KOPT-K1 (cell line): ENCODE results near the gene APC2.
"Not testable (repeated sequence)": the region's sequence is repeated elsewhere in the genome, so short reads cannot be mapped to it uniquely, and the experiment has no call there.

Source experiments
- H3K27ac ChIP-seq: fragments of 200-600 bp; sonication (generic); 2 replicates; pipeline ENCODE4 v1.5.1; 2016; ENCODE audit warnings: antibody characterized with exemption, mild to moderate bottlenecking, low read depth, low read length; ENCODE audit not compliant: poor library complexity, severe bottlenecking
- H3K36me3 ChIP-seq: fragments of 200-600 bp; sonication (generic); 2 replicates; pipeline ENCODE4 v1.5.1; 2017; ENCODE audit warnings: antibody characterized with exemption, mild to moderate bottlenecking, low read length, moderate library complexity; ENCODE audit not compliant: insufficient read depth
- H3K9me3 ChIP-seq: fragments of 200-600 bp; sonication (generic); 2 replicates; pipeline ENCODE4 v1.5.1; 2017; ENCODE audit warnings: antibody characterized with exemption, low read length, mild to moderate bottlenecking; ENCODE audit not compliant: insufficient read depth, poor library complexity, severe bottlenecking

The APC2 gene

DNA sequence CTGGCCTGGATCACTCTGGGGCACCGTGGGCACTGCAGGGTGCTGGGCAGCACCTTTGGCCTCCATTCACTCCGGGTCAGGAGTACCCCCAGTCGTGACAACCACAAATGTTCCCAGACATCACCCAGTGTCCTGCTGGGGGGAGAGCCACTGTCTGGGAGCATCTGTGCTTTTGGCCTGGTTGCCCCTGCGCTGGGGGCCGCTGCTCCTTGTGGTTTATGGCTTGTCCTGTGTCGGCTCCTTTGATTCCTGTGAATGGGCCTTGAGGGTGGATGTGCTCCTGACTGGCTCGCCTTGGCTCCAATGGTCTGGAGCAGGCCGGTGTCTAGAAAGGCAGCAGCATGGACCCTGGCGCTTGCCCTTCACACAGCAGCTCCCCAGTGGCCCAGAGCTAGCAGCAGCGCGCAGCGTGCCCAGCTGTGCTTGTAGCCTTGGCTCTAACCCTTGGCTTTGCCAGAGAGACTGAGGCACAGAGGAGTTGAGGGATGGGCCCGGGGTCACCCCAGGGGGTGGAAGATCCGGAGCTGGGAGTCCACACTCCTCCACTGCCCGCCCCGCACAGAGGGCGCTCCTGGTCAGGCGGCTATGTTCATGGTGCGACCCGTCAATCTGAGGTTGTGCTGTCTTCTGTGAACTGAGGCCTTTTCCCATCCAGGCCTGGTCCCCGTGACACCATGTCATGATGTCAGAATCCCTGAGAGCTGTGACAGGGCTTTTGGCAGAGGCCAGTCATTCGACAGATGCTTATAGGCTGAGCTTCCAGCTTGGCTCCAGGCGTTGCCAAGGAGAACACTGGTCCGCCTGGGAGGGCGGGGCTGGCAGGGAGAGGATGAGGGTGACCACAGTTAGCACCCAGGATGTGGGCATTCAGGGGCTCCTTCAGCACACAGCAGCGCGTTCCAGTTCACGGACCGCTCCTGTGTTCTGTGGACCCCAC lies 38.4 kb upstream of the APC2 start:
- no peak overlapping the region for H3K27ac ChIP-seq

DNA sequence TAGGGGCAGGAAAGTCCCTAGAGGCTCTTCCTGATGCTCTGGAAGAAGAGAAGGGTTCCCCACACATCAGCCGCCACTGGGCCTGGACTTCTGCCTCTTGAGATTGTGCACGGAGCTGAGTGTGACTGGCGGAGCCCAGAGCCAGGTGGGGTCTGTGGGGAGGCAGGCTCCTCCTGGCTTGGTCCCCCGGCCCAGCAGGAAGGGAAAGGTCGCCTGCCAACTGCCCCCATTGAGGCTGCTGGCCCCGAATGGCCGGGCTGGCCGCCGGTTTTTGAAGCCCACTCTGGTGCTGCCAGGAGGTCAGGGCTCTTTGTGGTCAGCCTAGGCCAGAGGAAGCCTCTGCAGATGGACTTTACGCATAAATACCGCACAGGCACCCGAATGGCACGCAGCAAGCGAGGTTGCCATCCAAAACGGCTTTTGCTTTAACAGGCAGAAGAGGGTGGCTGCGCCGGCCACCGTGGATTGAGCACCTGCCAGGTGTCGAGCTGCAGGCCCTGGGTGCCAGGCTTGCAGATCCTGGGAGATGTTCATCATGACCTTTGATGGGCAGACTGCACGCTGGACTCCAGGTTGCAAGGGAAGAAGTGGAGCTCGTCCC lies 37.5 kb upstream of the APC2 start:
- H3K36me3 ChIP-seq: peaks cover 85% of the 10 kb centered on the region
- H3K9me3 ChIP-seq: no peaks in the 10 kb centered on the region
- no peak overlapping the region for H3K27ac ChIP-seq

More for the DNA sequence above, 38.4 kb upstream of the APC2 start:
- H3K36me3 ChIP-seq: peaks cover 76% of the 10 kb centered on the region
- H3K9me3 ChIP-seq: no peaks in the 10 kb centered on the region

DNA sequence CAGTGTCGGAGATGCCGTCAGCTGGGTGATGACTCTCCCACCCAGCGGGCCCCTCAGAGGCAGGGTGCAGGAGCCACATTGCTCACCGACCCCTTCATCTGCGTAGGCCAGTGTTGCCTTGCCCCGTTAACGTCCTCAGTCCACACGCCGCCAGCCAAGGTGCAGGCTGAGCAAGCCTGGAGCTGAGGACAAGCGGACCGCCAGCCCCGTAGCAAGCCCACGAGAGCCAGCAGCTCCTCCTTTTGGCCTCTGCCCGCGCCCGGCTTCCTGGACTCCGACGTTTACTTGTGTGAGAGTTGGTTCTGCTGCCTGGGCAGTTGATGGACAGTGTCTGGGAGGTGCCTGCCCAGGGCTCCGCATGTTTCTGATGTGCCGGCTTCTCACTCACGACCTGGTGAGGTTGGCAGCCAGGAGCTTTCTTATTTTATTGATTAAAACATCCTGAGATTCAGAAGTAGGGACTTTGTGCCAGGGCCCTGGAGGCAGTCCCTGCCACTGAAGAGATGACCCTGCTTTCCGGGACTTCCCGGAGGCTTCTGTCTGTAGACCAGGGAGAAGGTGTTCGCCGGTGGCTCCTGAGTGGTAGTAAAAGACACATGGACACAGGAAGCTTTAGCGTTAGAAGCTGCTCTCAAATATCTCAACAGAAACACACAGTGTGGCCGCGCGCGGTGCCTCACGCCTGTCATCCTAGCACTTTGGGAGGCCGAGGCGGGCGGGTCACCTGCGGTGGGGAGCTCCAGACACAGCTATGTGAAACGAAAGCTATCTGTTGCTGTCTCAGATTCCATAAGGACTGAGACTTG lies 36.7 kb upstream of the APC2 start:
- Histone ChIP-seq H3K36me3 (peaks cover 93% of the 10 kb centered on the region), H3K27ac (no peak overlapping the region), H3K9me3 (no peaks in the 10 kb centered on the region)

DNA sequence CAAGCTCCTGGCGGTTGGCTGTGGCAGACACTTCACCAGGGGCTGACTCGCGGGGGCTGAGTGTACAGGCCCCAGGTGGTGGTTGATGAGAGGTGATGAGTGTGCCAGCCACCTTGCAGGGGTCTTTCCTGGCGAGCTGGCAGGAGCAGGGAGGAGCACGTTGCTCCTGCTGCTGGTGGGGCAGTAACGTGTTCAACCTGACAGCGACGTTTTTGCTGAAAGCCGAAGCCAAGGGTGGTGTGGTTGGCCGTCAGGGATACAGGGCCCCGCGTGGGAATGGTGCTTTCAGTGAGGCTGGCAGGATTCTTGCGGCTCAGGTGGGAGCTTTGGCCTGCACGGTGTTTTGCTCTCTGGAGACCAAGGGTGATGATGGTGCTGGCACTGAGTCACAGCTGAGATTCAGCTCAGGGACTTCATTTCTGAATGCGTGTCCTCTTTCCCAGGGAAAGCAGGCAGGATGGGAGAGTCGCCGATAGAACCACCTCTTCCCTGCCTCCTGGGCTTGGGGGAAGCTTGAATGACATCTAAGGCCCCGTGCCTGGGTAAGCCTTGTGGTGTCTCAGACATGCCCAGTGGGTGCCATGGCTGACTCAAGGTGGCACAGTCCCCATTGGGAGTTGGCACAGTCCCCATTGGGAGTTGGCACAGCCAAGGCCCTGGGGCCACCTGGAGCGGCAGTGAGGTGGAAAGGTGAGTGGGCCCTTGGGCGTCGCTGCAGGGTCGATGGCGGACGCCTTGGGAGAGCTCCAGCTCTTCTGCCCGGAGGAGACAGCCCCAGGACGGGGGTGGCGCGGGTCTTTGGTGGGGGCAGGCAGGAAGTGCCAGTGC lies 33.7 kb upstream of the APC2 start:
- no peaks in the 10 kb centered on the region for H3K9me3 ChIP-seq
- peaks cover 96% of the 10 kb centered on the region for H3K36me3 ChIP-seq
- H3K27ac ChIP-seq: no peak overlapping the region

DNA sequence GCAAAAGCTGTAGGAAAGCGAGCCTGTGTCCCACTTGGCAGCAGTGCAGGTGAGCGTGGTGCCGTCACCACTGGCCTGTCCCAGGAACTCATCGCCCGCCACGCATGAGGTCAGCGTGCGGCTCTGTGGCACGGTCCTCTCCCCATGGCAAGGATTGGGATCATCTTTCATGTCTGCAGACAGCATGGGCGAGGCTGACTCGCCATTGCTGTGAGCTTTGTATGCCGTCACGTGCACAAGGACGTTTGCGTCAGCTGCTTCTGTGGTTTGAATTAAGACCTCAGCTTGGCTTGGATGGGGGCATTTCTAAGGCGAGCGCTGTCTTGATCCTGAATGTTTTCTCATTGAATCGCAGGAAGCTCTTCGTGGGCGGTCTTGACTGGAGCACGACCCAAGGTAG lies 32.8 kb upstream of the APC2 start:
- Histone ChIP-seq H3K27ac (no peak overlapping the region), H3K9me3 (no peaks in the 10 kb centered on the region), H3K36me3 (peaks cover 96% of the 10 kb centered on the region)

DNA sequence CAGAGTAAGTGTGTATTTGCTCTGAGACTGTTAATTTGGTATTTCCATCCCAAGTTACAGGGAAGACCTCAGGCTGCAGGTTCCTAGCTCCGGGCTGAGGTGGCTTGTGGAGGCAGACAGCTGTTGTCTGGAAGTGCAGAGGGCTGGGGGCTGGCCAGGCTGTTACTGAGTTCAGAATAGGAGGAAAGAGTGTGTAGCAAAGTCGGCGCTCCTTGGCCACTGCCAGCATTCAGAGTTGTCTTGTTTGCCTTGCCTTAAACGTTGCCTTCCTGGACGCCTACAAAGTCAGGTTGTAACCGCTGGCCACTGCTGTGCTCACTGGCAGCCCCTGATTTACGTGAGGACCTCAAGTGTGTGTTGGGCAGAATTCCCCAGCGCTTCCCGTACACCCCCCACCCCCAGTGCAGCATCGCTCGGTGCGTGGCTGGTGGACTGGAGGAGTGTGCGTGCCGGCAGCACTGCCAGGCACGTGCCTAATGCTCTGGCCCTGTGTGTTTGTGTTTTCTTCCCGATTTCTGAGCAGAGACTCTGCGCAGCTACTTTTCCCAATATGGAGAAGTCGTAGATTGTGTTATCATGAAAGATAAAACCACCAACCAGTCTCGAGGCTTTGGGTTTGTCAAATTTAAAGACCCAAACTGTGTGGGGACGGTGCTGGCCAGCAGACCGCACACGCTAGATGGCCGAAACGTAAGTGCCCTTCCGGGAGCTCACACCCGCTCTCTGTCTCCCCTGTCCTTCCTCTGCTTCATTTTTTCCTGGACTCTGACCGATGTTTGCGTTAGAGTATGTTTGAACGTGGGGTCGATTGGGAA lies 32.0 kb upstream of the APC2 start:
- Histone ChIP-seq H3K9me3 (no peaks in the 10 kb centered on the region), H3K27ac (no peak overlapping the region), H3K36me3 (peaks cover 96% of the 10 kb centered on the region)

DNA sequence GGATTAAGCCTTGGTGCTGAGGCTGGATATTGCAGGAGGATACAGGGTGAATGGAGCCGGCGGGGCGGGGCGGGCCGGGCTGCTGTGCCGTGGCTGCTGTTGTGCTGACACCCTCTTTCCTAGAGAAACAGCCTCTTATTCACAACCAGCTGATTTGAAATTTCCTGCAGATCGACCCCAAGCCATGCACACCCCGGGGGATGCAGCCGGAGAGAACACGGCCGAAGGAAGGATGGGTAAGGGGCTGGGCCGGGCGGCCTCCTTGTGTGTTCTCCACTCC lies 31.5 kb upstream of the APC2 start:
- H3K36me3 ChIP-seq: peaks cover 96% of the 10 kb centered on the region
- H3K9me3 ChIP-seq: no peaks in the 10 kb centered on the region
- H3K27ac ChIP-seq: no peak overlapping the region

DNA sequence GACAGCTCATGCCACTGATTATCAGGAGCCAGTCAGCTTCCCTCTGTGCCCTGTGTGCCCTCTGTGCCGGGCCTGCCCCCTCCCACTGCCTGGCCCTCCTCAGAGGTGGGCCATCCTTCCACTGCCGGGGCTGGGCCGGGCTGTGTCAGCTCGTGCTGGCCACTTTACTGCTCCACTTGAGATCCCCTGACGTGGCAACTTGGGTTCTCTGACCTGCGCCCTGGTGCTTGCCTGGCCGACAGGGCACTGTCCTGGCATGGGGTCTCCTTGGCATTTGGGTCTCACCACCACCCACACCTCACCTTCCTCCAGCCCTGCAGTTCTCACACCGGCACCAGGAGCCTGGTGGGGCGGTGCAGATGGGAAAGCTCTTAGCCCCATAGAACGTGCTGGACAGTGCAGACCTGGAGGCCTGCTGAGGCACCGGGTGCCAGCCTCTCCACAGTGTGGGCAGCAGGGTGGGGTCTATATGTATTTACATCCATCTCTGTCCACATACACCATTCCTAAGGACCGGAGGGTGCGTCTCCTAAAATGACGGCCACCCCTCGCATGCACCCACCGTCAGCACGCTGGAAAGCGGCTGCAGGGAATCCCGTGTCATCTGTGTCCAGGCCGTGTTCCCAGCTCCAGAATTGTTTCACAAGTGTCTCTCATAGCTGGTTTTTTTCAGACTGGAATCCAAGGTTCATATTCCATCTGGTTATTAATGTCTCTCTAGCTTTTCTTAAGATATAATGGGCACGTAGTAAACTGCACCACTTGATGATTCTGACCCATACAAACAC lies 30.8 kb upstream of the APC2 start:
- H3K9me3 ChIP-seq: no peaks in the 10 kb centered on the region
- no peak overlapping the region for H3K27ac ChIP-seq
- H3K36me3 ChIP-seq: peaks cover 96% of the 10 kb centered on the region

DNA sequence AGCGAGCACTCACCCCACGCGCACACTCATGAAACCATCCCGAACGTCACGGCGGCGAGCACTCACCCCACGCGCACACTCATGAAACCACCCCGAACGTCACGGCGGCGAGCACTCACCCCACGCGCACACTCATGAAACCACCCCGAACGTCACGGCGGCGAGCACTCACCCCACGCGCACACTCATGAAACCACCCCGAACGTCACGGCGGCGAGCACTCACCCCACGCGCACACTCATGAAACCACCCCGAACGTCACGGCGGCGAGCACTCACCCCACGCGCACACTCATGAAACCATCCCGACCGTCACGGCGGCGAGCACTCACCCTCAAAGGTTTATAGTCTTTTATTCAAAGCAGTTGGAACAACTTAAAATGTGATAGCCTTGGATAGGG lies 29.8 kb upstream of the APC2 start:
- H3K36me3 ChIP-seq: peaks cover 96% of the 10 kb centered on the region
- not testable (repeated sequence) for H3K9me3 ChIP-seq, H3K27ac ChIP-seq

DNA sequence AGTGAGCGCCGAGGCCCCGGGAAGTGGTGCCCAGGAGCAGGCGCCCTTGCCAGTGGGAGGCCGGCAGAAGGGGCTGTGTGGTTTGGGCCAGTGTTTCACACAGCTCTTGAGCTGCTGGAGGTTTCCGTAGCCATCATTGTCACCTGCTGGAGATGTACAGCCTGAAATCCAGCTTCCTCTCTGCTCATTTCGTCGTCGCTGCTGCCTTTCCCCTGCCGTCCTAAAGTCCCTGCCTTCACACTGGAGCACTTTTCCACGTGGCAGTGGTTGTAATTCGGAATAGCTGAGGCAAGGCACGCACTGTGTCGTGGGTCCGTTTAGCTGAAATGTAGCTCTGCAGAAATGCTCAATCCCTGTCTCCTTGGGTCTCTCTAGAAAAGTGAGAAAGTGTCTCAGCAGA lies 29.3 kb upstream of the APC2 start:
- Histone ChIP-seq H3K9me3 (no peaks in the 10 kb centered on the region), H3K36me3 (peaks cover 98% of the 10 kb centered on the region), H3K27ac (no peak overlapping the region)

DNA sequence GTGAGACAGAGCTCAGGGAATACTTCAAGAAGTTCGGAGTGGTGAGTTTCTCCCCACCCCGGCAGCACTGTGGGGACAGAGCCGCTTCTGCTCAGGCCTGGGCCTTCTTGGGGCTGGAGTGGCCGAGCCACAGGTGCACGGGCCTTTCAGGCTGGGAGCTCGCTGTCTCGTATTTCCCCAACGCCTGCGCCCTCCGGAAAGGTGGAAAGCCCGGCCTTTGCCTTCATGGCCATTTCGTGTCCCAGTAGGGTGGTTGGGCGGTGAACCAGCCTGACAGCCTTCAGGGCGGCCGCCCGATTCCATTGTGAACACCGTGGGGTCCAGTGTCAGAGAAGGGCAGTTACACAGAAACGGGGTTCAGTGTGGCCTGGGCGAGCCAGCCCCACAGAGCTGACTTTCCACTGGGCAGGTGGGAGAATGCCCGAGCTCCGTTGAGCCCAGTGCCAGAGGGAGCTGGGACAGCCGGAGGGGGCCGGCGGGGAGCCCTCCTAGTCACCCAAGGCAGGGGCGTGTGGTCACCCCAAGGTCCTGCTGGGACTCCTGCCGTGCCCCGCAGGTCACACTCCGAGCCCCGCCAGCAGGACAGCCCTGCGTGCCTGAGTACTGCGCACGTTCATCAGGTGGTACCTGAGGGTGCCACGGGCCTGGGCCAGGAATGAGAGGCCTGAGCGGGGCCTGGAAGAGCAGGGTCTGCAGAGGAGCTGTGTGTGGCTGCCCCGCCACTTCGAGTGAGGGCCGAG lies 28.5 kb upstream of the APC2 start:
- H3K9me3 ChIP-seq: no peaks in the 10 kb centered on the region
- no peak overlapping the region for H3K27ac ChIP-seq
- peaks cover 98% of the 10 kb centered on the region for H3K36me3 ChIP-seq

DNA sequence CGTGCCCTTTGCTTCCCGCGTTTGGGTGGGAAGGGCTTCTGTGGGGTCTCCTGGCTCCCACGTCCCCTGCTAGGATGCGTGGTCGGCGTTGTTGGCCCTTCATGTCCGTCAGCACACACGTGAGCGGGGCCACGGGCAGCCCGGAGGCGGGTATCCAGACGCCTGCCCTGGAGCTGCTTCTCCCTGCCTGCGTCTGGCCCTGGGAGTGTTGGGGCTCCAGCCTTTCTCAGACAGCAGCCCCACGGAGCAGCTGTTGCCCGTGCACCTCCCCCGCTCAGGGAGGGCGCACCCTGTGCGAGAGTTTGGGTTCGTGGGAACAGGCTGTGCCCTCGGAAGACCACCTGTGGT lies 28.0 kb upstream of the APC2 start:
- Histone ChIP-seq H3K27ac (no peak overlapping the region), H3K36me3 (peaks cover 98% of the 10 kb centered on the region)

DNA sequence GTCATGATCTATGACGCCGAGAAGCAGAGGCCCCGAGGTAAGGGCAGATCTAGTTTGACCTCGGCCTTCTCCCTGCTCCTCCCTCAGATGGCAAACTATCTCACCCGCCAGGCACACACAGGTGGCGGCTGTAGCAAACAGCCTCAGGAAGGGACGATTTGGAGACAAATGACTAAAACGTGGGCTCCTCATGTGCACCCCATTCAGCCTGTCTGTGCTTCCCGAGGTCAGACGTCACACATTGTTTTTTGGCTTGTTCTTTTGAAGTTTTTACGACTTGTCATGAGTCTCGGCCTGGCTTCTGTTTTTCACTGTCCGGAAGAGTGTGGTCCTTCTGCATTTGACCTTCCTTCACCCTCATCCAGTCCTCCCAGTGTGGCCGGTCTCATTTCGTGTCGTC lies 27.6 kb upstream of the APC2 start:
- Histone ChIP-seq H3K9me3 (no peaks in the 10 kb centered on the region), H3K36me3 (peaks cover 98% of the 10 kb centered on the region), H3K27ac (no peak overlapping the region)

More for the DNA sequence above, 28.0 kb upstream of the APC2 start:
- no peaks in the 10 kb centered on the region for H3K9me3 ChIP-seq
